NCI-H1694 treated with DMSO at 0.1 percent for 48 hours (cell line): ENCODE measurements around the gene RBM23.
"Not testable (repeated sequence)": the region's sequence is repeated elsewhere in the genome, so short reads cannot be mapped to it uniquely, and the experiment has no call there.

Source experiments
- DNase-seq: peaks from one replicate; lab custom pipeline; 2025; lab: John Stamatoyannopoulos, UW

Gene RBM23

GRCh38 chr14:22918804-22919600 lies at the start of gene RBM23:
RBM23 (minus strand) TSS chr14:22919149.
- peak; percentile 98 for DNase-seq

GRCh38 chr14:22966783-22967269 lies 47.9 kb upstream of the RBM23 start:
- DNase-seq, result no peak

- DNase-seq, result not testable (repeated sequence)
Observed at GRCh38 chr14:22965916-22966782, 47.2 kb upstream of the RBM23 start.

- no peak for DNase-seq
Observed at GRCh38 chr14:22962061-22962676, 43.2 kb upstream of the RBM23 start.

- no peak for DNase-seq
Observed at GRCh38 chr14:22955702-22956569, 37.0 kb upstream of the RBM23 start.

- DNase-seq, result no peak
Observed at GRCh38 chr14:22952418-22952817, 33.5 kb upstream of the RBM23 start.

GRCh38 chr14:22951795-22952194 lies 32.8 kb upstream of the RBM23 start:
- not testable (repeated sequence) for DNase-seq

- DNase-seq, result no peak
Observed at GRCh38 chr14:22945642-22946041, 26.7 kb upstream of the RBM23 start.

GRCh38 chr14:22939684-22940083 lies 20.7 kb upstream of the RBM23 start:
- DNase-seq, result no peak

- DNase-seq, result no peak
Observed at GRCh38 chr14:22935156-22935555, 16.2 kb upstream of the RBM23 start.

- DNase-seq, result no peak
Observed at GRCh38 chr14:22932146-22932545, 13.2 kb upstream of the RBM23 start.

GRCh38 chr14:22929961-22930364 lies 11.0 kb upstream of the RBM23 start:
- DNase-seq, result peak; percentile 78

- DNase-seq, result peak; percentile 100
Observed at GRCh38 chr14:22929104-22929960, 10.4 kb upstream of the RBM23 start, which contains the start of gene PRMT5. PRMT5 (minus strand) TSS chr14:22929376; CDS start chr14:22929361, 15 bp downstream.

GRCh38 chr14:22928237-22929103 lies 9.5 kb upstream of the RBM23 start:
- no peak for DNase-seq

- no peak for DNase-seq
Observed at GRCh38 chr14:22926316-22926715, 7.4 kb upstream of the RBM23 start.

- DNase-seq, result no peak
Observed at GRCh38 chr14:22925513-22925912, 6.6 kb upstream of the RBM23 start.

- DNase-seq, result no peak
Observed at GRCh38 chr14:22923746-22924145, 4.8 kb upstream of the RBM23 start.

GRCh38 chr14:22922294-22922693 lies 3.3 kb upstream of the RBM23 start:
- no peak for DNase-seq

- DNase-seq, result no peak
Observed at GRCh38 chr14:22920697-22921096, 1.7 kb upstream of the RBM23 start.

- DNase-seq, result no peak
Observed at GRCh38 chr14:22919601-22919921, 612 bp upstream of the RBM23 start.
